Measurements from ENCODE around the gene UMAD1. TPM values are rescaled to one million over a fixed set of nuclear protein-coding genes. Genes with fewer than 3 reads are reported as not detected.

Gene UMAD1
- total RNA-seq, 1 donor from 2014 or later: 16.4 TPM

- H3K4me1 ChIP-seq: peaks cover 17% of the 10 kb centered on the region
- DNase-seq: no peak
- no peak overlapping the region for H3K4me3 ChIP-seq
- no peak overlapping the region for H3K27ac ChIP-seq (replicated peaks)
- H3K27me3 ChIP-seq (ENCODE audit: low read depth): no peaks in the 10 kb centered on the region
- no peak for TF ChIP-seq CTCF (IDR thresholded peaks at IDR 0.05; ENCODE audit: borderline replicate concordance)
- no peaks in the 10 kb centered on the region for H3K36me3 ChIP-seq
- H3K9me3 ChIP-seq (replicated peaks): no peaks in the 10 kb centered on the region
- intact Hi-C loops (cut with micrococcal nuclease): no loop called here
These were observed 124.2 kb downstream of the UMAD1 start for GRCh38 chr7:7764520-7765396.

GRCh38 chr7:7765422-7765821, 124.9 kb downstream of the UMAD1 start:
- intact Hi-C loops (cut with micrococcal nuclease): no loop called here
- no peak overlapping the region for H3K27ac ChIP-seq (replicated peaks)
- no peaks in the 10 kb centered on the region for H3K9me3 ChIP-seq (replicated peaks)
- TF ChIP-seq CTCF (IDR thresholded peaks at IDR 0.05; ENCODE audit: borderline replicate concordance): no peak
- no peak overlapping the region for H3K4me3 ChIP-seq
- peaks cover 17% of the 10 kb centered on the region for H3K4me1 ChIP-seq
- H3K27me3 ChIP-seq (ENCODE audit: low read depth): no peaks in the 10 kb centered on the region
- no peak for DNase-seq
- H3K36me3 ChIP-seq: no peaks in the 10 kb centered on the region

GRCh38 chr7:7766671-7767070, 126.1 kb downstream of the UMAD1 start:
- Histone ChIP-seq H3K4me3 (no peak overlapping the region), H3K4me1 (peaks cover 10% of the 10 kb centered on the region), H3K27me3 (ENCODE audit: low read depth) (no peaks in the 10 kb centered on the region), H3K36me3 (no peaks in the 10 kb centered on the region), H3K27ac (replicated peaks) (no peak overlapping the region), H3K9me3 (replicated peaks) (no peaks in the 10 kb centered on the region)
- DNase-seq: no peak
- no peak for TF ChIP-seq CTCF (IDR thresholded peaks at IDR 0.05; ENCODE audit: borderline replicate concordance)
- intact Hi-C loops (cut with micrococcal nuclease): no loop called here

GRCh38 chr7:7768977-7769709, 128.6 kb downstream of the UMAD1 start:
- no peak for TF ChIP-seq CTCF (IDR thresholded peaks at IDR 0.05; ENCODE audit: borderline replicate concordance)
- H3K9me3 ChIP-seq (replicated peaks): no peaks in the 10 kb centered on the region
- DNase-seq: no peak
- H3K27ac ChIP-seq (replicated peaks): no peak overlapping the region
- no peaks in the 10 kb centered on the region for H3K27me3 ChIP-seq (ENCODE audit: low read depth)
- no peak overlapping the region for H3K4me3 ChIP-seq
- intact Hi-C loops (cut with micrococcal nuclease): no loop called here
- H3K4me1 ChIP-seq: peaks cover 4% of the 10 kb centered on the region
- H3K36me3 ChIP-seq: no peaks in the 10 kb centered on the region

GRCh38 chr7:7769710-7770627, 129.4 kb downstream of the UMAD1 start:
- intact Hi-C loops (cut with micrococcal nuclease): no loop called here
- no peak overlapping the region for H3K27ac ChIP-seq (replicated peaks)
- no peak for TF ChIP-seq CTCF (IDR thresholded peaks at IDR 0.05; ENCODE audit: borderline replicate concordance)
- H3K4me3 ChIP-seq: no peak overlapping the region
- no peak for DNase-seq
- no peaks in the 10 kb centered on the region for H3K36me3 ChIP-seq
- H3K4me1 ChIP-seq: no peaks in the 10 kb centered on the region
- H3K27me3 ChIP-seq (ENCODE audit: low read depth): no peaks in the 10 kb centered on the region
- H3K9me3 ChIP-seq (replicated peaks): no peaks in the 10 kb centered on the region
